ENCODE data around the gene CDHR4.
"Not testable (repeated sequence)": the region's sequence is repeated elsewhere in the genome, so short reads cannot be mapped to it uniquely, and the experiment has no call there.

Gene CDHR4

DNA sequence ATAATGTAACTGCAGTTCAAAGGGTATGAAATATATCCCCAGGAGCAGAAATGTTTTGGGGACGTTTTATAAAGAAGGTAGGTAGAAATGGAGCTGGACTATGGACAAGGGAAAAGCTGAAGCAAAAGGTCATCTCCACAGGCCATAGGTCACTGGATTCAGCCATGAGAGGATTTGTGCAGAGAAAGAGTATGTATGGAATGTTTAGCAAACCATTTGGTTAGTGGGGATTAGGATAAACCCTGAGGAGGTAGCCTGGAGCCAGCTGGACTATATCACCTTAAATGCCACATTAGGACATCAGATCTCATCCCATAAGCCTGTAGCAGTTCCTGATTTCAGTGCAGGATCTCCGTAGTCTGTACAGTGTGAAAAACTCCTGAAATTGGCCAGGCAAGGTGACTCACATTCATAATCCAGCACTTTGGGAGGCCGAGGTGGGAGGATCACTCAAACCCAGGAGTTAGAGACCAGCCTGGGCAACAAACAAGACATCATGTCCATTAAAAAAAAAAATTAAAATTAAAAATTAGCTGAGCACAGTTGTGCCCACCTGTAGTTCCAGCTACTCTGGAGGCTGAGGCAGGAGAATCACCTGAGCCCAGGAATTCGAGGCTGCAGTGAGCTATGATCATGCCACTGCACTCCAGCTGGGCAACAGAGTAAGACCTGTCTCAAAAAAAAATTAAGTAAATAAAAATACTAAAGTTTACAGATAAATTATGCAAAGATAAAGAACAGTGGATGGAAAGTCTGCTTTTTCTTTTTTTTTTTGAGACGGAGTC, 18.1 kb downstream of the CDHR4 start:
- in situ Hi-C loops (cut with HindIII; ENCODE audit: low sequenced_read_pairs), result no loop called here

DNA sequence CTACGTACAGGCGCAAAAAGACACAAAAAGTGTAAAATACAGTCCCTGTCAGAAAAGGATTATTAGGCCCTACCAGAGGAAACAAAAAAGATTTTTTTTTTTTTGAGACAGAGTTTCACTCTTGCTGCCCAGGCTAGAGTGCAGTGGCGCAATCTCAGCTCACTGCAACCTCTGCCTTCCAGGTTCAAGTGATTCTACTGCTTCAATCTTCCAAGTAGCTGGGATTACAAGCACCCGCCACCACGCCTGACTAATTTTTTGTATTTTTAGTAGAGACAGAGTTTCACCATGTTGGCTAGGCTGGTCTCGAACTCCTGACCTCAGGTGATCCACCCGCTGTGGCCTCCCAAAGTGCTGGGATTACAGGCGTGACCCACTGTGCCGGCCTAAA, 18.7 kb downstream of the CDHR4 start:
- in situ Hi-C loops (cut with HindIII; ENCODE audit: low sequenced_read_pairs), result not testable (repeated sequence)

DNA sequence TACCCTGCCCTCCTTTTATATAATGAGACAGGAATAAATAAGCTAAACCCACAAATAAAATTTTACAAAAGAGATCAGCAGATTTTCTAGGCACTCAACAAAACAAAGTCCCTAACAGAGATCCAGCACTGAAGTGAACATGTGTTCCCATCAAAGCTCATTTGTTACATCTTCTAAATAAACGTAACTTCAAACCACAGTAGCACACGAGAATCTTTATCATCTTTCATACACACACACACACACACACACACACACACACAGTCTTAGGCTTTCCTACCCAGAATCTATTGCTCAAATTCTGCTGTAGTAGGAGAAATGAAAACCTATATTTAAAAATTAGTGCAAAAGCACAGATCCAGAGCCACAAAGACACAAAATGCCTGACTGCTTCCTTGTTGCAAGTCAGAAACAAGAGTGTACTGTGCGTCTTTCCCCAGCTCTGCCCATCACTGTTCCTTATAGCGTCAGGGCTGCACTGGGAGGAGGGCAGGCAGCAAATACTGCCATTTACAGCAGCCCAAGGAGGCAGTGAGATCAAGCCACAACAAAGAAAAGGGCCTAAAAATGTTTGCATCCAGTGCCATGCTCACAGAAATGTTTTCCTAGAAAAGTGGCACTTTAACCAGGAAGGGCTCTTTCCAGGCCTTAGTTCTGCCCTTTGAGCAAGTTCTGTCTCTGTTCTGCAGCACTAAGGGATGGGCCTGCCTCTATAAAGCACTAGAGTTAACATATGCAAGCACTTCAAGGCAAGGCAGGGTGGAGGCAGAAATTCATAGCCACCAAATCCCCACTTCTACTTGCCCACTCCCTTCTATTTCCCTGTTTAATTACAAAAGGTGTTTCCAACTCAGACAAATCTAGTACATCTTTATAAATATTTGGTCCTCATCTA, 19.3 kb downstream of the CDHR4 start:
- in situ Hi-C loops (cut with HindIII; ENCODE audit: low sequenced_read_pairs), result no loop called here

DNA sequence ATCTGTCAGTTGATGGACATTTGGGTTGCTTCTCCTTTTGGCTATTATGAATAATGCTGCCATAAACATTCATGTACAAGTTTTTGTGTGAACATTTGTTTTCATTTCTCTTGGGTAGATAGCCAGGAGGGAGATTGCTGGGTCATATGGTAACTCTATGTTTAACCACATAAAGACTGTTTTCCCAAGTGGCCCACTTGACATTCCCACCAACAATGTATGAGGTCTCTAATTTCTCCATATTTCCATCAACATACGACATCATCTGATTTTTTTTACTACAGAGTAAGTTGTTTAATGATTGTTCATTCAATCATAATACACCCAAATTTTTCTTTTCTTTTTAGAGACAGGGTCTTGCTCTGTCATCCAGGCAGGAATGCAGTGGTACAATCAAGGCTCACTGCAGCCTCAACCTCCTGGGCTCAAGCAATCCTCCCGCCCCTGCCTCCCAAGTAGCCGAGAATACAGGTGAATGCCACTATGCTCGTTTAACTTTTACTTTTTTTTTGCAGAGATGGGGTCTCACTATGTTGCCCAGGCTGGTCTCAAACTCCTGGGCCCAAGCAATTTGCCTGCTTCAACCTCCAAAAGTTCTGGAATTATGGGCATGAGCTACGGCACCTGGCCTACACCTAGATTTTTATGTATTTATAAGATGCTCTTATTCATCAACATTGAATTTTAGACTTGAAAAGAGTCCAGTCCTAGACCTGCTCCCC, 20.2 kb downstream of the CDHR4 start:
- in situ Hi-C loops (cut with HindIII; ENCODE audit: low sequenced_read_pairs), result loop anchor here (10.0 kb wide), 1 partner anchor 85 kb away; the partner anchor contains the start of gene CAMKV

DNA sequence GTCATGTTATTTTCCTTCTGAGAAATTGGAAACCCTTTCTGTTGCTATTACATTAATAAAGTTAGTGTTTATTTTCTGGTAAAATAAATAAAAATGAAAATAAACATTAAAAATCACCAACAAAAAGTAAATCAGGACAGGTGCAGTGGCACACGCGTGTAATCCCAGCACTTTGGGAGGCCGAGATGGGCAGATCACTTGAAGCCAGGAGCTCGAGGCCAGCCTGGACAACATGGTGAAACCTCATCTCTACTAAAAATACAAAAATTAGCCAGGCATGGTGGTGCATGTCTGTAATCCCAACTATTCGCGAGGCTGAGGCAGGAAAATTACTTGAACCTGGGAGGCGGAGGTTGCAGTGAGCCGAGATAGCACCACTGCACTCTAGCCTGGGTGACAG, 23.6 kb downstream of the CDHR4 start:
- in situ Hi-C loops (cut with HindIII; ENCODE audit: low sequenced_read_pairs), result loop anchor here (10.0 kb wide), 1 partner anchor 89 kb away; the partner anchor contains the start of gene CAMKV

DNA sequence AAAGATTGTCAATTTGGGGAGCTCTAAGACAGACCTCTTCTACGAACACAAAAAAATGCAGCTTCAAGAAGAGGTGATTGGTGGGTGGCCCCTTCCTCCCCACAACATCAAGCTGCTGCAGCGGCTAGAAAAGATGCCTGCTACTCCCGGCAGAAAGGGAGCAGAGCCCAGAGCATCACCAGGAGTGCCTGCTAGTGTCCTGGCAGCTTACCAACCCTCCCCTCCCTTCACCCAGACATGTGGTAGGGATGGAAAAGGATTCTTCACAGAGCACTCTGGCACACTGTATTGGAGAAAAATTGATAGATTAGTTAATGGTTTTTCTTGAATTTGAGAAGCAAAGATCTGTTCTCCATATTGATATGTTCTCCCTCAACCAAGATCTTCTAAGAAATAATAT, 24.1 kb downstream of the CDHR4 start:
- in situ Hi-C loops (cut with HindIII; ENCODE audit: low sequenced_read_pairs), result loop anchor here (10.0 kb wide), 1 partner anchor 89 kb away; the partner anchor contains the start of gene CAMKV

DNA sequence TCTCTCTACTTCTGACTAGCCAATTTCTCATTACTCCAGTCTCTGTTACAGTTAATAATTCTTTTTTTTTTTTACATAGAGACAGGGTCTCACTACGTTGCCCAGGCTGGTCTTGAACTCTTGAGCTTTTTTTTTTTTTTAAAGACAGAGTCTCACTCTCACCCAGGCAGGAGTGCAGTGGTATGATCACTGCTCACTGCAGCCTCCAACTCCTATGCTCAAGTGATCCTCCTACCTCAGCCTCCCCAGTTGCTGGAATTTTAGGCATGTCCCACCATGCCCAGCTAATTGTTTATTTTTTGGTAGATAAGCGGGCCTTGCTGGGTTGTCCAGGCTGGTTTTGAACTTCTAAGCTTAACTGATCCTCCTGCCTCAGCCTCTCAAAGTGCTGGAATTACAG, 27.0 kb downstream of the CDHR4 start:
- in situ Hi-C loops (cut with HindIII; ENCODE audit: low sequenced_read_pairs), result loop anchor here (5.0 to 10.0 kb wide), 3 partner anchors 65 to 95 kb away; partner anchors contain the start of gene CAMKV

DNA sequence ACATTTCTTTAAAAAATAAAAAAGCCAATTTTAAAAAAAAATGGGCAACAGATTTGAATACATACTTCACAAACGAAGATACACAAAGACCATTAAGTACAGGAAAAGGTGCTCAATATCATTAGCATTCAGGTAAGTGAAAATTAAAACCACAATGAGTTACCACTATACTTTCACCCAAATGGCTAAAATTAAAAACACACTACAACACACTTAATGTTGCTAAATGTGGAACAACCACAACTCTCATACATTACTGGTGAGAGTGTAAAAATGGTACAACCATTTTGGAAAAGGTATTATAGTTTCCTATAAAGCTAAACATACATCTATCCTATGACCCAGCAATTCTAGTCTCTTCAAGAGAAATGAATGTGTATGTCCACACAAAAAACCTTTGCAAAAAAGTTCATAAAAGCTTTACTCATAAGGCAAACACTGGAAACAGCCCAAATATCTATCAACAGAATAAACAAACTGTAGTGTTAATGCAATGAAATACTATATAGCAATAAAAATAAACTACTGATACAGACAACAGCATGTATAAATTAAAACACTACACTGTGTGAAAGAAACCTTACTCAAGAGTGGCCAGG, 28.2 kb downstream of the CDHR4 start:
- in situ Hi-C loops (cut with HindIII; ENCODE audit: low sequenced_read_pairs), result loop anchor here (5.0 to 10.0 kb wide), 3 partner anchors 66 to 94 kb away; partner anchors contain the start of gene CAMKV

DNA sequence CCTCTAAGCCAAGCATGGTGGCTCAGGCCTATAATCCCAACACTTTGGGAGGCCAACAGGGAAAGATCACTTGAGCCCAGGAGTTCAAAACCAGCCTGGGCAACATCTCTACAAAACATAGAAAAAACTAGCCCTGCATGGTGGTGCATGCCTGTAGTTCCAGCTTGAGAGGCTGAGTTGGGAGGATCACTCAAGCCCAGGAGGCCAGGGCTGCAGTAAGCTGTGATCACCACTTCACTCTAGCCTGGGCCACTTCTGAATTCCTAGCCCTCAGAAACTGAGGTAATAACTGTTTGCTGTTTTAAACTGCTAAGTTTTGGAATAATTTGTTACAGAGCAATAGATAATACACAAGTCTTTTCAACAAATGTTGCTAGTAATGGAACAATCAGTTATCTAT, 29.7 kb downstream of the CDHR4 start:
- in situ Hi-C loops (cut with HindIII; ENCODE audit: low sequenced_read_pairs), result loop anchor here (5.0 to 10.0 kb wide), 3 partner anchors 67 to 95 kb away; partner anchors contain the start of gene CAMKV

DNA sequence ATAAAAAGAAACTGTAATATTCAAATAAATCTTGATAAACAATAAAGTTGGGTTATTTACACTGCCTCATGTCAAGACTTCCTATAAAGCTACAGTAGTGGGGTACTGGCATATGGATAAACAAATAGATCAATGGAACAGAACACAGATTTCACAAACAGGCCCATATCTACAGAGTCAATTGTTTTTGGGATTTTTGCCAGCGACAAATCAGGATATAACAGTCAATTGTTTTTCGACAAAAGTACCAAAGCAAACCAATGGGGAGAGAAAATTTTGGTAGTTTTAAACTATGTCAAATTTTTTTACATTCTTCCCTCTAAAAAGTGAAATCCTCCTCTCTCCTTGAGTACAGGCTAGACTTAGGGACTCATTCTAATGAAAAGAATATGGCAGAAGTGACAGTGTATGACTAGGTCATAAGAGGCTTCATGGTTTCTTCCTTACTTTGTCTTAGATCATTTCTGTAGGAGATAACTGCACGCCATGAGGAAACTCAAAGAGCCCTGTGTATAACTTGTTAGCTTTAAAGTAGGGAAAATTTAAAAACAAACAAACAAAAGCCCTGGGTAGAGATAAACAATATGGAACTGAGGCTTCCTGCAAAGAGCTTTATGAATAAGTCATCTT, 30.3 kb downstream of the CDHR4 start:
- in situ Hi-C loops (cut with HindIII; ENCODE audit: low sequenced_read_pairs), result no loop called here

DNA sequence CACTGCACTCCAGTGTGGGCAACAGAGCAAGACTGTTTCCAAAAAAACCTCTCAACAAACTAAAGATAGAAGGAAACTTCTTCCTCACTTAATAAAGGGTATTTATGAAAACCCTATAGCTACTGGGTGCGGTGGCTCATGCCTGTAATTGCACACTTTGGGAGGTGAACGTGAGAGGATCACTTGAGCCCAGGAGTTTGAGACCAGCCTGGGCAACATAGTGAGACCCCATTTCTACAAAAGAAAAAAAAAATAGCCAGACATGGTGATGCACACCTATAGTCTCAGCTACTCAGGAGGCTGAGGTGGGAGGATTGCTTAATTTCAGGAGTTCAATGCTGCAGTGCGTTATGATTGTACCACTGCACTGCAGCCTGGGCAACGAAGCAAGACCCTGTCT, 35.7 kb downstream of the CDHR4 start:
- in situ Hi-C loops (cut with HindIII; ENCODE audit: low sequenced_read_pairs), result no loop called here

DNA sequence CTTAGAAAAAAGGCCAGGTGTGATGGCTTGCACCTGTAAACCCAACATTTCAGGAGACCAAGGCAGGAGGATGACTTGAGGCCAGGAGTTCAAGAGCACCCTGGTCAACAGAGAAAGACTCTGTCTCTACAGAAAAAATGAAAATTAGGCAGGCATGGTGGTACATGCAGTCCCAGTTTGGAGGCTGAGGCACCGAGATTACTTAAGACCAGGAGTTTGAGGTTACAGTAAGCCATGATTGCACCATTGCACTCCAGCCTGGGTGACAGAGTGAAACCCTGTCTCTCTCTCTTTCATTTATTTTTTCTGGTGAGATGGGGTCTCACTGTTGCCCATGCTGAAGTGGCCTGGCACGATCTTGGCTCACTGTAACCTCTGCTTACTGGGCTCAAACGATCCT, 38.0 kb downstream of the CDHR4 start:
- in situ Hi-C loops (cut with HindIII; ENCODE audit: low sequenced_read_pairs), result no loop called here

DNA sequence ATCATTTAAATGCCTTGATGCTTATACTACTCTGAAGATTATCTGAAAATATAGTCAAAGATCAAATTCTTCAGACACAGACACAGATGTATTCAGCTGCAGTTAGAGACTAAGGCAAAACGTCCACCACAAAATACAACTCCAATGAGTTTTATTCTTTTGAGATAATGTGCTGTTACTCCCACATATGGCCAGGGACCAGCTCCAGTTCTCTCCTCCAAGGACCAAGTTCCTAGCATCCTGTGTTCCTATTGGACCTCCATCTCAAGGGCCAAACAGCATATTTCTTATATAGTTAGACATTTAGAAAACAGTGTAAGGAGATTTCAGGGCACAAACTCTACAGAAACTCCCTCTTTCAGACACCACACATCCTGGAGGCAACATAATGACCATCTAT, 40.4 kb downstream of the CDHR4 start:
- in situ Hi-C loops (cut with HindIII; ENCODE audit: low sequenced_read_pairs), result no loop called here

DNA sequence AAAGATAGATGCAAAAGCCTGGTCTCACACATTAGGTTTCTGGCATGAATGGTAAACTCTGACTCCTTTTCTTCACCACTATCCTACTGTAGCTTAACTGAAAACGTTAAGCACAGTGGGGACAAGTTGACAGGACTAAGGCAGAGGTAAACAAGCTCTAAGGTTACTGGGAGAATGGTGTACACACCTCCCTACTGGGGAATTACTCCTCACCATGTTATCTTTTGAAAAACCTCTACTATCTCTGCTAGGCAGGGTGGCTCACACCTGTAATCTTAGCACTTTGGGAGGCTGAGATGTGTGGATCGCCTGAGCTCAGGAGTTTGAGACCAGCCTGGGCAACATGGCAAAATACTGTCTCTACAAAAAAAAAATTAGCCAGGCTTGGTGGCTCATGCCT, 42.5 kb downstream of the CDHR4 start:
- in situ Hi-C loops (cut with HindIII; ENCODE audit: low sequenced_read_pairs), result no loop called here

DNA sequence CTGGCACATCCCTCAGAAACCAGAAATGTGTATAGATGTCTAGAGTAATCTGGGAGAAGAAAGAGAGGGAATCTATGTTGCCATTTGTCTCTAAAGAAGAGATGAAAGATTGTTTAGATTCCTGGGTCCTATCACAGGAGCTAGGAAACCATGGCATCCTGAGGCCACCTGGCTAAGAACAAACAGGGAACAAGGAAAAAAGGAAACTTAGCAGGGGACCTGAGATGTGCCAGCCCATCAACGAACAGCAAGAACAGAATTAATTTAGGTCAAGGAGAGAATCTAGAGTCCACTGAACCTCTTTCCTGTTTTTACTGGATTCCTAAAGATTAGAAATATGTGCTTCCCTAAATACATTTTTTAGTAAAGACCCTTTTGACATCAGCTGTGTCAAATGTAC, 43.6 kb downstream of the CDHR4 start:
- in situ Hi-C loops (cut with HindIII; ENCODE audit: low sequenced_read_pairs), result no loop called here

DNA sequence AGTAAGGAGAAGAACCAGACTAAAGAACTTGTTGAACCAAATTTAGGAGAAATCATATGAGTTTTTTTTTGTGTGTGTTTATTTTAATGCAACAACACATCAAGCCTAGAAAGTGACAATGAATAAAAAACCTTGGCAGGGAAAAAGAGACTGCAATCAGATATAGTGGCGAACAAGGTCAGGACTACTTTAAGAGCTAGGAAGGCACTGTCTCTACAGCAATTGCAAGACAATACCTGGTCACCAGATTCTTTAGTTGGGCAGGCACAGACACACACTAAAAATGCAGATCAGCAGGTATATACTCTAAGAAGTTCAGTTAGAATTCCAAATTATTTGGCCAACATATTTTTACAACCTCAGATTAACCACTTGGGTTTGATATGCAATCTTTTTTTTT, 45.1 kb downstream of the CDHR4 start:
- in situ Hi-C loops (cut with HindIII; ENCODE audit: low sequenced_read_pairs), result no loop called here

DNA sequence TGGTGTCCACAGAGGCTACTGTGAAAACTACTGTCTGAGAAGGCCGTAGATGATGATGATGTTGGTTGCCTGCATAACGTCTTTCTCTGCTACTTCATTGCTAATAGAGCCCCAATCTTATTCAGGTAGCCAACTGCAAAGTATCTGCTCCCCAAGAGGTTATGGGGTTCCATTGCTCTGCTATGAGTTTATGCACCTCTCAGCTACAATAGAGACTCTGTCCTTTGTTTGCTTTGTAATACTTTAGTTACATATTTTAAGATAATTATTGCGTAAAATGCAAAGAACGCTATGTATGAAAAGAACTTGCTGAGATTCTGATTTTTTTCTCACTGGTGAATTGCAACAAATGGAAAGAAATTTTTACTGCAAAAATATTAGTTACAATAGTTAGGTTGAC, 48.2 kb downstream of the CDHR4 start:
- in situ Hi-C loops (cut with HindIII; ENCODE audit: low sequenced_read_pairs), result no loop called here

DNA sequence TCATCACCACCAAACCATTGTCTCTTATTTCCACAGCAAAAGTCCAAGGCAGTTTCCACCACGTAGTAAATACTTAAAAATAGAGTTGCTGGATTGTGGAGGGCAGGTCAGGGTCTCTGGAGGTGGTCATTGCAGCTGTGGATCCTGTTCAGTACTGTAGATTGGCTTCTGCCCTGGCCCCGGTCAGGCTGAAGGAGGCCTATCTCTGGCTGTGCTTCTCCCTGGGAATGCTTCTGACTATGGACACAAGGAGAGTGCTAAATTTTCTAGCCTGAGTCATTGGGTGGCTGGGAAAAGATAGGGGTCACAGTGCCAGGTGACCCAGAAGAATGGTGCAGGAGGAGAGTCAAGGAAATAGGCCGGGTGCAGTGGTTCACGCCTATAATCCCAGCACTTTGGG, 49.6 kb downstream of the CDHR4 start:
- in situ Hi-C loops (cut with HindIII; ENCODE audit: low sequenced_read_pairs), result no loop called here

DNA sequence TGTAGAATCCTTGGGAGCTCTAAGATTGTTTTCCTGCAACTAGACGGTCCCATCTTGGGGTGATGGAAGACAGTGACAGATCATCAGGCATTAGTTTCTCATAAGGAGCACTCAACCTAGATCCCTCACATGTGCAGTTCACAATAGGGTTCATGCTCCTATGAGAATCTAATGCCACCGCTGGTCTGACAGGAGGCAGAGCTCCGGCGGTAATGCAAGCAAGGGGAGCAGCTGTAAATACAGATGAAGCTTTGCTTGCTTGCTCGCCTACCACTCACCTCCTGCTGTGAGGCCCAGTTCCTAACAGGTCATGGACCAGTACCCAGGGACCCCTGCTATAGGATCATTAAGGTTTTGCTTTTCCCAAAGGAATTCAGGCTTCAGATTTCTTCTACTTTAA, 50.8 kb downstream of the CDHR4 start:
- in situ Hi-C loops (cut with HindIII; ENCODE audit: low sequenced_read_pairs), result loop anchor here (5.0 to 10.0 kb wide), 2 partner anchors 72 to 116 kb away; partner anchors contain the start of gene CAMKV
